Liver (tissue), 3 donors: ENCODE measurements around the gene KRTAP10-7.

Source experiments
- CTCF ChIP-seq: fragments of 150-350 bp; IDR thresholded peaks from 2 replicates; pipeline ENCODE4 v1.5.1; 2017; ENCODE audit warnings: improper control_type of control experiment, low read depth, low read length; ENCODE audit not compliant: missing input control
- FOXA1 ChIP-seq: IDR thresholded peaks from 2 replicates; pipeline ENCODE4 v1.6.1; 2016; ENCODE audit warnings: antibody characterized with exemption
- HNF4A ChIP-seq, 2 donors: conservative IDR thresholded peaks; 2 replicates each; pipeline ENCODE4 v1.6.1; 2016; ENCODE audit warnings: antibody characterized with exemption in 2 of 2, mild to moderate bottlenecking in 2 of 2
- JUND ChIP-seq, 2 donors: IDR thresholded peaks; 2 replicates each; pipeline ENCODE4 v1.6.1; 2016; ENCODE audit warnings: antibody characterized with exemption in 2 of 2
- NR2F2 ChIP-seq: IDR thresholded peaks from 2 replicates; pipeline ENCODE4 v1.6.1; 2016; ENCODE audit warnings: antibody characterized with exemption
- RAD21 ChIP-seq, 2 donors: IDR thresholded peaks; 2 replicates each; pipeline ENCODE4 v1.6.1; 2016; ENCODE audit warnings: antibody characterized with exemption in 2 of 2, mild to moderate bottlenecking in 2 of 2
- REST ChIP-seq: IDR thresholded peaks from 2 replicates; pipeline ENCODE4 v1.6.1; 2016; ENCODE audit warnings: antibody characterized with exemption, mild to moderate bottlenecking
- TAF1 ChIP-seq: conservative IDR thresholded peaks from 2 replicates; pipeline ENCODE4 v1.6.1; 2016; ENCODE audit warnings: antibody characterized with exemption, mild to moderate bottlenecking
- TF ChIP-seq, protein P1 (sequence below): IDR thresholded peaks from 2 replicates; pipeline ENCODE4 v1.6.1; 2016; ENCODE audit warnings: antibody characterized with exemption
- donor health status: healthy.
- donor health status: healthy.

GRCh38 chr21:44558695-44559094 is 41.7 kb upstream of the KRTAP10-7 start, which contains the start of gene KRTAP10-3:
- TF ChIP-seq CTCF = no peak
- no peak for TF ChIP-seq TAF1
- no peak for TF ChIP-seq RAD21 (IDR thresholded peaks at IDR 0.05)
- TF ChIP-seq REST = no peak
- TF ChIP-seq HNF4A (conservative IDR thresholded peaks at IDR 0.05) = no peak
- no peak for TF ChIP-seq NR2F2
- no peak for TF ChIP-seq JUND (IDR thresholded peaks at IDR 0.05)
- TF ChIP-seq, protein P1, sequence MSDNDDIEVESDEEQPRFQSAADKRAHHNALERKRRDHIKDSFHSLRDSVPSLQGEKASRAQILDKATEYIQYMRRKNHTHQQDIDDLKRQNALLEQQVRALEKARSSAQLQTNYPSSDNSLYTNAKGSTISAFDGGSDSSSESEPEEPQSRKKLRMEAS = no peak
- no peak for TF ChIP-seq FOXA1
